Measurements from ENCODE around the gene RPS15.

Gene RPS15

GRCh38 chr19:1472231-1473084 lies 34.3 kb downstream of the RPS15 start:
- Histone ChIP-seq H3K27me3 (replicated peaks; ENCODE audit: insufficient read depth, low read length) (peaks cover 40% of the 10 kb centered on the region), H3F3A (ENCODE audit: insufficient read depth, low read length) (peaks cover 9% of the 10 kb centered on the region; the same call in 1 of the 2 replicates), H3K4me3 (ENCODE audit: low read length) (no peak overlapping the region), H3K4me1 (ENCODE audit: low read length) (peaks cover 14% of the 10 kb centered on the region; the same call in 1 of the 2 replicates), H3K4me2 (ENCODE audit: low read depth, low read length) (no peak overlapping the region), H3K9me3 (replicated peaks; ENCODE audit: insufficient read depth, low read length) (no peaks in the 10 kb centered on the region), H4K20me1 (ENCODE audit: insufficient read depth, low read length) (peaks cover 14% of the 10 kb centered on the region), H3K27ac (ENCODE audit: low read length) (no peak overlapping the region), H2AFZ (ENCODE audit: low read length) (no peak overlapping the region), H3K36me3 (replicated peaks; ENCODE audit: insufficient read depth, low read length) (no peaks in the 10 kb centered on the region), H3K9me2 (replicated peaks; ENCODE audit: insufficient read depth, low read length) (no peaks in the 10 kb centered on the region), H3K79me2 (ENCODE audit: low read length) (peaks cover 26% of the 10 kb centered on the region), H3K9ac (ENCODE audit: low read length) (no peak overlapping the region)
- DNase-seq = no peak
- no peak for TF ChIP-seq CTCF (IDR thresholded peaks at IDR 0.05; ENCODE audit: low read length)
- no peak for TF ChIP-seq EZH2phosphoT487 (IDR thresholded peaks at IDR 0.05; ENCODE audit: low read length)
- no peak for TF ChIP-seq EZH2 (optimal IDR thresholded peaks at IDR 0.05; ENCODE audit: low read depth, low read length)

GRCh38 chr19:1473085-1473851 lies 35.1 kb downstream of the RPS15 start:
- Histone ChIP-seq H4K20me1 (ENCODE audit: insufficient read depth, low read length) (peaks cover 14% of the 10 kb centered on the region), H3K9me3 (replicated peaks; ENCODE audit: insufficient read depth, low read length) (no peaks in the 10 kb centered on the region), H3K79me2 (ENCODE audit: low read length) (peaks cover 33% of the 10 kb centered on the region), H3F3A (ENCODE audit: insufficient read depth, low read length) (peaks cover 9% of the 10 kb centered on the region; the same call in 1 of the 2 replicates), H3K27ac (ENCODE audit: low read length) (no peak overlapping the region), H3K36me3 (replicated peaks; ENCODE audit: insufficient read depth, low read length) (no peaks in the 10 kb centered on the region), H3K4me2 (ENCODE audit: low read depth, low read length) (no peak overlapping the region), H3K9me2 (replicated peaks; ENCODE audit: insufficient read depth, low read length) (no peaks in the 10 kb centered on the region), H2AFZ (ENCODE audit: low read length) (no peak overlapping the region), H3K27me3 (replicated peaks; ENCODE audit: insufficient read depth, low read length) (peaks cover 33% of the 10 kb centered on the region), H3K4me1 (ENCODE audit: low read length) (peaks cover 14% of the 10 kb centered on the region; the same call in 1 of the 2 replicates), H3K4me3 (ENCODE audit: low read length) (no peak overlapping the region), H3K9ac (ENCODE audit: low read length) (no peak overlapping the region)
- no peak for DNase-seq
- no peak for TF ChIP-seq EZH2 (optimal IDR thresholded peaks at IDR 0.05; ENCODE audit: low read depth, low read length)
- no peak for TF ChIP-seq EZH2phosphoT487 (IDR thresholded peaks at IDR 0.05; ENCODE audit: low read length)
- no peak for TF ChIP-seq CTCF (IDR thresholded peaks at IDR 0.05; ENCODE audit: low read length)

- no peak overlapping the region for H3K9ac ChIP-seq (ENCODE audit: low read length)
- peaks cover 40% of the 10 kb centered on the region for H3K79me2 ChIP-seq (ENCODE audit: low read length)
- no peak overlapping the region for H3K27ac ChIP-seq (ENCODE audit: low read length)
- peaks cover 9% of the 10 kb centered on the region; the same call in 1 of the 2 replicates for H3F3A ChIP-seq (ENCODE audit: insufficient read depth, low read length)
- no peak for DNase-seq
- no peak overlapping the region for H3K4me3 ChIP-seq (ENCODE audit: low read length)
- H3K4me2 ChIP-seq (ENCODE audit: low read depth, low read length) = no peak overlapping the region
- no peaks in the 10 kb centered on the region for H3K9me2 ChIP-seq (replicated peaks; ENCODE audit: insufficient read depth, low read length)
- H3K27me3 ChIP-seq (replicated peaks; ENCODE audit: insufficient read depth, low read length) = peaks cover 27% of the 10 kb centered on the region
- H3K9me3 ChIP-seq (replicated peaks; ENCODE audit: insufficient read depth, low read length) = no peaks in the 10 kb centered on the region
- H4K20me1 ChIP-seq (ENCODE audit: insufficient read depth, low read length) = peaks cover 14% of the 10 kb centered on the region
- TF ChIP-seq CTCF (IDR thresholded peaks at IDR 0.05; ENCODE audit: low read length) = no peak
- TF ChIP-seq EZH2phosphoT487 (IDR thresholded peaks at IDR 0.05; ENCODE audit: low read length) = no peak
- TF ChIP-seq EZH2 (optimal IDR thresholded peaks at IDR 0.05; ENCODE audit: low read depth, low read length) = no peak
- peaks cover 14% of the 10 kb centered on the region; the same call in 1 of the 2 replicates for H3K4me1 ChIP-seq (ENCODE audit: low read length)
- H2AFZ ChIP-seq (ENCODE audit: low read length) = no peak overlapping the region
- H3K36me3 ChIP-seq (replicated peaks; ENCODE audit: insufficient read depth, low read length) = no peaks in the 10 kb centered on the region
Measured at GRCh38 chr19:1474011-1474764, 36.0 kb downstream of the RPS15 start.

Data from MM.1S (cell line).